H1 (cell line): ENCODE data around the gene ZNF689. TPM values are rescaled to one million over a fixed set of nuclear protein-coding genes. Genes with fewer than 3 reads are reported as not detected.
A peak's percentile ranks its signal among the peaks of the same experiment; 100 is the strongest.

Experiments used
- CTCF ChIA-PET: fragments of 300-600 bp; sonication (Branson Sonifier 250); formaldehyde crosslinking; loops from one replicate; lab custom pipeline; 2021; ENCODE audit not compliant: partially characterized antibody; lab: Charles Lee
- POLR2A ChIA-PET: fragments of 300-600 bp; sonication (Branson Sonifier 250); formaldehyde crosslinking; loops from one replicate; lab custom pipeline; 2021; ENCODE audit warnings: inconsistent platforms; ENCODE audit not compliant: partially characterized antibody; lab: Charles Lee
- DNase-seq, 2 experiments: peaks; one replicate each; pipeline versions ENCODE4 v3.0.0 to v3.0.0-alpha.2; 2010 to 2022; ENCODE audit warnings: low spot score in 2 of 2, low read depth in 1 of 2, mixed read lengths in 1 of 2
- FAIRE-seq: peaks from 2 replicates; lab custom pipeline; 2011; peaks lifted over from hg19 to GRCh38; lab: Jason Lieb, UNC
- H2AFZ ChIP-seq: 2 replicates; pipeline ENCODE4 v1.8.1; 2012; ENCODE audit warnings: low read length, inconsistent platforms
- H2AK5ac ChIP-seq: 2 replicates; pipeline ENCODE4 v1.6.1; 2013; ENCODE audit warnings: low read depth, low read length
- H2BK120ac ChIP-seq: replicated peaks from 2 replicates; pipeline ENCODE3; 2013; ENCODE audit warnings: low read depth, low read length, inconsistent platforms
- H2BK12ac ChIP-seq: 2 replicates; pipeline ENCODE4 v1.6.1; 2013; ENCODE audit warnings: low read depth, low read length
- H2BK15ac ChIP-seq: 2 replicates; pipeline ENCODE4 v1.6.1; 2013; ENCODE audit warnings: low read length
- H2BK20ac ChIP-seq: 2 replicates; pipeline ENCODE4 v1.6.1; 2013; ENCODE audit warnings: low read length
- H2BK5ac ChIP-seq: 2 replicates; pipeline ENCODE4 v1.6.1; 2013; ENCODE audit warnings: low read depth, low read length
- H3K14ac ChIP-seq: 2 replicates; pipeline ENCODE4 v1.6.1; 2013; ENCODE audit warnings: inconsistent platforms; ENCODE audit not compliant: insufficient read length
- H3K18ac ChIP-seq: 2 replicates; pipeline ENCODE4 v1.6.1; 2013; ENCODE audit warnings: low read length; ENCODE audit errors: extremely low read depth
- H3K23ac ChIP-seq: 2 replicates; pipeline ENCODE4 v1.6.1; 2013; ENCODE audit warnings: inconsistent platforms; ENCODE audit not compliant: insufficient read length
- H3K23me2 ChIP-seq: 2 replicates; pipeline ENCODE4 v1.6.1; 2013; ENCODE audit warnings: low read depth, low read length
- H3K27ac ChIP-seq: 2 replicates; pipeline ENCODE4 v1.6.1; 2011; ENCODE audit warnings: low read depth, low read length, inconsistent platforms
- H3K27me3 ChIP-seq, 4 experiments: replicated peaks in 1 of 4; 1 replicate in 1 of 4; 2 replicates in 3 of 4; pipeline versions ENCODE4 v1.6.1 to v1.8.1; 2011 to 2013; ENCODE audit warnings: low read length in 3 of 4, mild to moderate bottlenecking in 3 of 4, inconsistent platforms in 2 of 4, mixed read lengths in 2 of 4, moderate library complexity in 1 of 4; ENCODE audit not compliant: control insufficient read depth in 3 of 4, insufficient read depth in 3 of 4; ENCODE audit errors: extremely low read depth in 1 of 4
- H3K36me3 ChIP-seq, 4 experiments: 2 replicates each; pipeline versions ENCODE4 v1.6.1 to v1.8.1; 2011 to 2013; ENCODE audit warnings: mild to moderate bottlenecking in 4 of 4, low read length in 3 of 4, moderate library complexity in 2 of 4, control low read depth in 1 of 4, inconsistent platforms in 1 of 4; ENCODE audit not compliant: insufficient read depth in 4 of 4, control insufficient read depth in 2 of 4
- H3K4ac ChIP-seq: replicated peaks from 2 replicates; pipeline ENCODE3; 2013; ENCODE audit warnings: low read length, low read depth, mixed read lengths, inconsistent platforms; ENCODE audit not compliant: insufficient read length
- H3K4me1 ChIP-seq, 4 experiments: replicated peaks in 1 of 4; 1 replicate in 1 of 4; 2 replicates in 3 of 4; pipeline versions ENCODE4 v1.6.1 to v1.8.1; 2011 to 2013; ENCODE audit warnings: low read length in 3 of 4, inconsistent platforms in 2 of 4, mixed read lengths in 1 of 4; ENCODE audit not compliant: insufficient read depth in 4 of 4, control insufficient read depth in 3 of 4
- H3K4me2 ChIP-seq, 2 experiments: 2 replicates each; pipeline versions ENCODE4 v1.6.1 to v1.8.1; 2011 to 2013; ENCODE audit warnings: low read depth in 2 of 2, low read length in 2 of 2, control low read depth in 1 of 2, inconsistent platforms in 1 of 2, mild to moderate bottlenecking in 1 of 2; ENCODE audit not compliant: insufficient read depth in 1 of 2
- H3K4me3 ChIP-seq, 4 experiments: fragments of 200-600, 300-600 bp in 1 of 4; sonication (generic), shearing (Covaris generic), sonication (Bioruptor Twin) in 1 of 4; 2 replicates each; pipeline versions ENCODE4 v1.5.1 to v1.8.1; 2011 to 2016; ENCODE audit warnings: low read length in 4 of 4, low read depth in 3 of 4, control low read depth in 2 of 4, inconsistent platforms in 2 of 4, mild to moderate bottlenecking in 2 of 4, mixed read lengths in 1 of 4, moderate library complexity in 1 of 4; ENCODE audit not compliant: insufficient read depth in 2 of 4; ENCODE audit errors: extremely low read depth in 1 of 4
- H3K56ac ChIP-seq: replicated peaks from 2 replicates; pipeline ENCODE3; 2013; ENCODE audit warnings: low read depth, mild to moderate bottlenecking, mixed read lengths, low read length, inconsistent platforms; ENCODE audit not compliant: insufficient read length
- H3K79me1 ChIP-seq: 2 replicates; pipeline ENCODE4 v1.6.1; 2013; ENCODE audit warnings: low read depth, low read length, control low read depth
- H3K79me2 ChIP-seq, 2 experiments: 2 replicates each; pipeline versions ENCODE4 v1.6.1 to v1.8.1; 2012 to 2013; ENCODE audit warnings: low read length in 2 of 2, mild to moderate bottlenecking in 2 of 2, inconsistent platforms in 1 of 2; ENCODE audit not compliant: insufficient read depth in 2 of 2, control insufficient read depth in 1 of 2
- H3K9ac ChIP-seq, 4 experiments: replicated peaks in 1 of 4; 1 replicate in 1 of 4; 2 replicates in 3 of 4; pipeline versions ENCODE4 v1.6.1 to v1.8.1; 2011 to 2013; ENCODE audit warnings: low read depth in 3 of 4, low read length in 3 of 4, control low read depth in 2 of 4, mild to moderate bottlenecking in 2 of 4, moderate library complexity in 2 of 4, inconsistent platforms in 1 of 4; ENCODE audit errors: extremely low read depth in 1 of 4
- H3K9me3 ChIP-seq, 2 experiments: 2 replicates each; pipeline versions ENCODE4 v1.6.1 to v1.8.1; 2012 to 2013; ENCODE audit warnings: mild to moderate bottlenecking in 2 of 2, moderate library complexity in 2 of 2, control low read depth in 1 of 2, inconsistent platforms in 1 of 2, low read depth in 1 of 2, low read length in 1 of 2, mixed read lengths in 1 of 2; ENCODE audit not compliant: insufficient read depth in 2 of 2
- H4K20me1 ChIP-seq, 2 experiments: replicated peaks in 1 of 2; 2 replicates each; pipeline versions ENCODE3 to v1.8.1; 2011 to 2013; ENCODE audit warnings: inconsistent platforms in 2 of 2, low read length in 2 of 2, mild to moderate bottlenecking in 1 of 2; ENCODE audit not compliant: insufficient read depth in 2 of 2, control insufficient read depth in 1 of 2
- H4K5ac ChIP-seq: 2 replicates; pipeline ENCODE4 v1.6.1; 2013; ENCODE audit warnings: low read length, low read depth, mixed read lengths, inconsistent platforms; ENCODE audit not compliant: insufficient read length
- H4K8ac ChIP-seq: 2 replicates; pipeline ENCODE4 v1.8.0; 2013; ENCODE audit warnings: mild to moderate bottlenecking, moderate library complexity, low read length, inconsistent platforms; ENCODE audit not compliant: insufficient read depth; ENCODE audit errors: extremely low read depth
- H4K91ac ChIP-seq: replicated peaks from 2 replicates; pipeline ENCODE3; 2013; ENCODE audit warnings: low read length, mixed read lengths, inconsistent platforms; ENCODE audit not compliant: insufficient read length
- BRCA1 ChIP-seq: IDR thresholded peaks from 2 replicates; pipeline ENCODE4 v1.6.1; 2012; ENCODE audit warnings: low read depth, low read length, improper control_type of control experiment
- POLR2A ChIP-seq, 2 experiments: IDR thresholded peaks; 1 replicate in 1 of 2; 2 replicates in 1 of 2; pipeline ENCODE4 v1.6.1; 2011; ENCODE audit warnings: low read depth in 2 of 2, low read length in 2 of 2, mild to moderate bottlenecking in 2 of 2; ENCODE audit errors: control extremely low read depth in 1 of 2
- WGBS, 2 experiments: shearing (Covaris generic) in 1 of 2; methylation state at CpG; one replicate each; pipeline versions ENCODE4 v1.1.6 to v1.1.7; 2013 to 2015; ENCODE audit warnings: low lambda C conversion rate in 2 of 2, mixed read lengths in 2 of 2, inconsistent platforms in 1 of 2, low coverage in 1 of 2, missing lambda C conversion rate in 1 of 2; ENCODE audit not compliant: insufficient replicate concordance in 2 of 2, insufficient coverage in 1 of 2, insufficient read length in 1 of 2; ENCODE audit errors: extremely low coverage in 1 of 2, missing lambda C conversion rate in 1 of 2; 5-methylcytosine and 5-hydroxymethylcytosine counted together
- polyA plus RNA-seq, 7 experiments: library from polyadenylated mRNA; depleted of rRNA in 3 of 7; stranded (reverse) in 5 of 7; unstranded in 2 of 7; fragments of >200 nt in 5 of 7; fragments of 200-250 nt in 2 of 7; gene quantifications; 1 replicate in 5 of 7; 2 replicates in 1 of 7; 4 replicates in 1 of 7; pipeline versions ENCODE4 v1.2.1 to v1.2.3, GENCODE V29; 2011 to 2013; ENCODE audit warnings: missing spikeins in 2 of 7, mixed read lengths in 2 of 7
- total RNA-seq: library from RNA; stranded (reverse); fragmentation: NEBNext Ultra II Directional; extraction: Animal tissue kit (Norgen Biotek cat#: 25700); gene quantifications from 2 replicates; pipeline ENCODE4 v1.2.1, GENCODE V29; 2021

ZNF689 gene
- total and polyA plus RNA-seq, 2 of the 8 experiments (the other 6 are each of a cell fraction or from before 2014, with no cell fraction given): 14.3 to 15.3 TPM

DNA sequence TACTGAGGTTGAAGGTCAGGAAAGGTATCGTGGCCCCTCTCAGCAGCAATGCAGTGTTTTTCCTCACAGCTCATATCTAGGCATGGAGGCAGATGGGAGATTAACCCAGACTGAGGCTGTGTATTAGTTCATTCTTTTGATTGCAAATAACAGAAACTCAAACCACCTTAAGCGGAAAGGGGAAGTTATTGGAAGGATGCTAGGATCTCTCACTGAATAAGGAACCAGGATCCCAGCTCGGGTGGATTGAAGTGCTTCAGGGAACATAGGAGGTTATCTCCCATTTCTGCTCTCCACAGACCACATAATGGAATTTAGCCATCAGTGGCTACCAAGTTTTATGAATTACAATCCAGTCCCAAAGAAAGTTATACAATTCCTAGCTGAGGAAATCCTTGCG lies 8.2 kb downstream of the ZNF689 start:
- POLR2A ChIA-PET: interaction anchor here (0.9 to 6.7 kb wide), 6 partner anchors 9 to 200 kb away, joined by 3 to 85 read pairs (median 6); partner anchors contain the start of genes ZNF688, ZNF689 and ZNF785
- 95% methylated on average over 4 of the region's 4 CpGs; no CpG with 5 or more reads in 1 of the 2 experiments for WGBS, 2 experiments

More for the DNA sequence above, 8.2 kb downstream of the ZNF689 start:
- no peaks in the 10 kb centered on the region for H3K9me3 ChIP-seq
- no peak overlapping the region for H2BK120ac ChIP-seq
- H3K9ac ChIP-seq: no peak overlapping the region
- H3K79me1 ChIP-seq: no peaks in the 10 kb centered on the region; the same call in 1 of the 2 replicates
- no peak overlapping the region for H3K18ac ChIP-seq
- H3K4ac ChIP-seq: no peak overlapping the region
- H4K5ac ChIP-seq: no peak overlapping the region
- no peak overlapping the region for H2BK15ac ChIP-seq
- H3K14ac ChIP-seq: no peak overlapping the region
- H3K27ac ChIP-seq: no peak overlapping the region
- H2BK5ac ChIP-seq: no peak overlapping the region
- no peaks in the 10 kb centered on the region for H3K27me3 ChIP-seq
- no peak for DNase-seq
- no peak overlapping the region for H2AFZ ChIP-seq
- H2AK5ac ChIP-seq: no peak overlapping the region
- no peak overlapping the region for H3K4me3 ChIP-seq
- H4K20me1 ChIP-seq: peaks cover 0 to 2% of the 10 kb centered on the region in 2 experiments
- H3K23ac ChIP-seq: no peak overlapping the region
- H4K91ac ChIP-seq: no peak overlapping the region
- H3K4me1 ChIP-seq: no peaks in the 10 kb centered on the region
- CTCF ChIA-PET: interaction anchor here (1.1 to 7.6 kb wide), 6 partner anchors 11 to 172 kb away, joined by 3 to 42 read pairs (median 6); partner anchors contain the start of gene DCTPP1
- peaks cover 2 to 26% (median 21%) of the 10 kb centered on the region in 4 experiments; a peak in 7 of 8 replicates for H3K36me3 ChIP-seq
- no peak overlapping the region for H3K56ac ChIP-seq
- no peak for FAIRE-seq
- no peaks in the 10 kb centered on the region for H3K79me2 ChIP-seq
- no peak overlapping the region for H3K4me2 ChIP-seq
- 0 out of 3 replicates have a peak, but pooled peaks of 1 of the 2 experiments have one; percentile 20 for TF ChIP-seq POLR2A (IDR thresholded peaks at IDR 0.05; ENCODE audit: control extremely low read depth in 1 of 2, low read depth in 2 of 2, low read length in 2 of 2)
- no peak for TF ChIP-seq BRCA1
- no peaks in the 10 kb centered on the region for H3K23me2 ChIP-seq
- no peak overlapping the region for H2BK12ac ChIP-seq
- H4K8ac ChIP-seq: no peak overlapping the region
- no peak overlapping the region for H2BK20ac ChIP-seq
